Vagina (tissue), 2 donors: ENCODE results near the gene C1QL1.

Experiments
- CTCF ChIP-seq, 3 experiments: fragments of 450-650 bp in 2 of 3; fragments of 200-600 bp in 1 of 3; sonication (generic) in 1 of 3; IDR thresholded peaks; one replicate each; pipeline ENCODE4 v1.5.1; 2017 to 2019; ENCODE audit warnings: antibody characterized with exemption in 3 of 3, mild to moderate bottlenecking in 2 of 3, moderate library complexity in 2 of 3
- POLR2A ChIP-seq, 2 donors: fragments of 450-650 bp; IDR thresholded peaks; one replicate each; pipeline ENCODE4 v1.6.1; 2017; ENCODE audit warnings: antibody characterized with exemption in 2 of 2, mild to moderate bottlenecking in 2 of 2, moderate library complexity in 2 of 2

GRCh38 chr17:44960691-44961090 lies 7.4 kb downstream of the C1QL1 start:
- TF ChIP-seq POLR2A (IDR thresholded peaks at IDR 0.05) (no peak), CTCF (IDR thresholded peaks at IDR 0.05) (no peak)
